Transverse colon (tissue), 4 donors: Measurements from ENCODE around the gene DMXL2.

Experiments used
- POLR2A ChIP-seq: fragments of 450-650 bp; IDR thresholded peaks from one replicate; pipeline ENCODE4 v1.6.1; 2016; ENCODE audit warnings: antibody characterized with exemption, mild to moderate bottlenecking, moderate library complexity
- POLR2AphosphoS5 ChIP-seq, 3 donors: sonication (generic); formaldehyde crosslinking; IDR thresholded peaks; one replicate each; pipeline ENCODE4 v1.6.1; 2016; ENCODE audit warnings: antibody characterized with exemption in 3 of 3
- TF ChIP-seq, protein P1 (sequence below), 5 experiments: fragments of 200-600 bp in 3 of 5; fragments of 450-650 bp in 2 of 5; sonication (generic) in 3 of 5; IDR thresholded peaks; 1 replicate in 2 of 5; 2 replicates in 3 of 5; pipeline ENCODE4 v1.5.1; 2016 to 2017; ENCODE audit warnings: antibody characterized with exemption in 5 of 5, inconsistent platforms in 3 of 5, mild to moderate bottlenecking in 2 of 5, moderate library complexity in 1 of 5

DNA sequence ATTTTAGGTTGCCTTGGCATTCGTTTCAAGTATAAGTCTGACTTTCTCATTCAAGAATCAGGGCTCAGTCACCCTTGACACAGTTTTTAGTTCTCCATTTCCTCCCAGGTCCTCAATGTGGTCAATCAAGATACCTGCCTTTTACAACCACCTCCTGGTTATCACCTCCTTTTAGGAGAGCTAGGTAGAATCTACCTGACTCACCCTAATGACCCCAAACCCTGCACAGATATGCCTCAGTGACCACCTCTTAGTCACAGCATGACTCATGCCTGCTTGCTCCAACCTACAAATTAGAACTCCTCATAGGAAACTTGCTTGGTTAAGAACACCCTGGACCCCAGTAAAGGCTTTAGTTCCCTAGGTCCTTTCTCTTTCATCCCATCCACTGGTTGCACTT is 22.5 kb downstream of the DMXL2 start:
- TF ChIP-seq, protein P1, sequence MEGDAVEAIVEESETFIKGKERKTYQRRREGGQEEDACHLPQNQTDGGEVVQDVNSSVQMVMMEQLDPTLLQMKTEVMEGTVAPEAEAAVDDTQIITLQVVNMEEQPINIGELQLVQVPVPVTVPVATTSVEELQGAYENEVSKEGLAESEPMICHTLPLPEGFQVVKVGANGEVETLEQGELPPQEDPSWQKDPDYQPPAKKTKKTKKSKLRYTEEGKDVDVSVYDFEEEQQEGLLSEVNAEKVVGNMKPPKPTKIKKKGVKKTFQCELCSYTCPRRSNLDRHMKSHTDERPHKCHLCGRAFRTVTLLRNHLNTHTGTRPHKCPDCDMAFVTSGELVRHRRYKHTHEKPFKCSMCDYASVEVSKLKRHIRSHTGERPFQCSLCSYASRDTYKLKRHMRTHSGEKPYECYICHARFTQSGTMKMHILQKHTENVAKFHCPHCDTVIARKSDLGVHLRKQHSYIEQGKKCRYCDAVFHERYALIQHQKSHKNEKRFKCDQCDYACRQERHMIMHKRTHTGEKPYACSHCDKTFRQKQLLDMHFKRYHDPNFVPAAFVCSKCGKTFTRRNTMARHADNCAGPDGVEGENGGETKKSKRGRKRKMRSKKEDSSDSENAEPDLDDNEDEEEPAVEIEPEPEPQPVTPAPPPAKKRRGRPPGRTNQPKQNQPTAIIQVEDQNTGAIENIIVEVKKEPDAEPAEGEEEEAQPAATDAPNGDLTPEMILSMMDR (IDR thresholded peaks at IDR 0.05) = no peak
- no peak for TF ChIP-seq POLR2A
- TF ChIP-seq POLR2AphosphoS5 (IDR thresholded peaks at IDR 0.05) = no peak
